ENCODE measurements around the gene LPA. TPM values are rescaled to one million over a fixed set of nuclear protein-coding genes. Genes with fewer than 3 reads are reported as not detected.
A peak's percentile ranks its signal among the peaks of the same experiment; 100 is the strongest.

The LPA gene
- total and polyA plus RNA-seq, 4 donors: 0.03 to 1.1 TPM; not detected in 2

GRCh38 chr6:160544802-160545201 is 119.3 kb downstream of the LPA start:
- 80 to 81% methylated on average over 6 of the region's 6 CpGs for WGBS, 2 donors
- ATAC-seq (ENCODE audit: insufficient read depth, low FRiP score) (no peak), DNase-seq (no peak)
- H3K27me3 ChIP-seq (ENCODE audit: control insufficient read depth in 3 of 3, insufficient read depth in 3 of 3, low read length in 2 of 3): no peaks in the 10 kb centered on the region
- no peak for TF ChIP-seq CTCF (IDR thresholded peaks at IDR 0.05; ENCODE audit: control extremely low read depth, extremely low read depth)
- no peaks in the 10 kb centered on the region for H3K4me1 ChIP-seq (ENCODE audit: control insufficient read depth in 5 of 5, insufficient read depth in 5 of 5, low read length in 5 of 5)
- H3K36me3 ChIP-seq (ENCODE audit: control insufficient read depth in 4 of 4, insufficient read depth in 4 of 4, low read length in 4 of 4): no peaks in the 10 kb centered on the region
- H3K27ac ChIP-seq (ENCODE audit: low read depth in 1 of 2, low read length in 1 of 2): no peak overlapping the region
- no peak overlapping the region for H3K9ac ChIP-seq (ENCODE audit: insufficient read depth in 1 of 2, low read length in 2 of 2)
- H3K9me3 ChIP-seq (ENCODE audit: control insufficient read depth in 4 of 4, insufficient read depth in 3 of 4, low read length in 3 of 4): no peaks in the 10 kb centered on the region
- no peak overlapping the region for H3K4me3 ChIP-seq

- H3K4me1 ChIP-seq (ENCODE audit: control insufficient read depth in 5 of 5, insufficient read depth in 5 of 5, low read length in 5 of 5): no peaks in the 10 kb centered on the region
- H3K27me3 ChIP-seq (ENCODE audit: control insufficient read depth in 3 of 3, insufficient read depth in 3 of 3, low read length in 2 of 3): no peaks in the 10 kb centered on the region
- no peak overlapping the region for H3K9ac ChIP-seq (ENCODE audit: insufficient read depth in 1 of 2, low read length in 2 of 2)
- no peak overlapping the region for H3K27ac ChIP-seq (ENCODE audit: low read depth in 1 of 2, low read length in 1 of 2)
- no peaks in the 10 kb centered on the region for H3K9me3 ChIP-seq (ENCODE audit: control insufficient read depth in 4 of 4, insufficient read depth in 3 of 4, low read length in 3 of 4)
- no peaks in the 10 kb centered on the region for H3K36me3 ChIP-seq (ENCODE audit: control insufficient read depth in 4 of 4, insufficient read depth in 4 of 4, low read length in 4 of 4)
- no peak for TF ChIP-seq CTCF (IDR thresholded peaks at IDR 0.05; ENCODE audit: control extremely low read depth, extremely low read depth)
- no peak overlapping the region for H3K4me3 ChIP-seq
- no peak for ATAC-seq (ENCODE audit: insufficient read depth, low FRiP score)
- DNase-seq: no peak
- WGBS, 2 donors: 93 to 94% methylated on average over 1 of the region's 1 CpG
Observed at GRCh38 chr6:160535270-160535669, 128.8 kb downstream of the LPA start.

GRCh38 chr6:160534050-160534696 is 129.9 kb downstream of the LPA start:
- H3K4me1 ChIP-seq (ENCODE audit: control insufficient read depth in 5 of 5, insufficient read depth in 5 of 5, low read length in 5 of 5): no peaks in the 10 kb centered on the region
- H3K27me3 ChIP-seq (ENCODE audit: control insufficient read depth in 3 of 3, insufficient read depth in 3 of 3, low read length in 2 of 3): no peaks in the 10 kb centered on the region
- WGBS, 2 donors: 12% methylated on average over 9 of the region's 9 CpGs
- no peak overlapping the region for H3K4me3 ChIP-seq
- peak overlapping the region in 1 of 2 donors; percentile 42 for H3K9ac ChIP-seq (ENCODE audit: insufficient read depth in 1 of 2, low read length in 2 of 2)
- ATAC-seq (ENCODE audit: insufficient read depth, low FRiP score) (peak; percentile 88), DNase-seq (peak; percentile 67 to 72 (median 68))
- H3K27ac ChIP-seq (ENCODE audit: low read depth in 1 of 2, low read length in 1 of 2): no peak overlapping the region
- no peaks in the 10 kb centered on the region for H3K9me3 ChIP-seq (ENCODE audit: control insufficient read depth in 4 of 4, insufficient read depth in 3 of 4, low read length in 3 of 4)
- H3K36me3 ChIP-seq (ENCODE audit: control insufficient read depth in 4 of 4, insufficient read depth in 4 of 4, low read length in 4 of 4): no peaks in the 10 kb centered on the region
- TF ChIP-seq CTCF (IDR thresholded peaks at IDR 0.05; ENCODE audit: control extremely low read depth, extremely low read depth): peak; percentile 85

- no peak for TF ChIP-seq CTCF (IDR thresholded peaks at IDR 0.05; ENCODE audit: control extremely low read depth, extremely low read depth)
- Histone ChIP-seq H3K4me3 (no peak overlapping the region), H3K27me3 (ENCODE audit: control insufficient read depth in 3 of 3, insufficient read depth in 3 of 3, low read length in 2 of 3) (no peaks in the 10 kb centered on the region), H3K9ac (ENCODE audit: insufficient read depth in 1 of 2, low read length in 2 of 2) (no peak overlapping the region), H3K36me3 (ENCODE audit: control insufficient read depth in 4 of 4, insufficient read depth in 4 of 4, low read length in 4 of 4) (no peaks in the 10 kb centered on the region), H3K27ac (ENCODE audit: low read depth in 1 of 2, low read length in 1 of 2) (no peak overlapping the region), H3K9me3 (ENCODE audit: control insufficient read depth in 4 of 4, insufficient read depth in 3 of 4, low read length in 3 of 4) (no peaks in the 10 kb centered on the region), H3K4me1 (ENCODE audit: control insufficient read depth in 5 of 5, insufficient read depth in 5 of 5, low read length in 5 of 5) (no peaks in the 10 kb centered on the region)
- 68 to 74% methylated on average over 4 of the region's 4 CpGs for WGBS, 2 donors
- DNase-seq (no peak), ATAC-seq (ENCODE audit: insufficient read depth, low FRiP score) (no peak)
Observed at GRCh38 chr6:160532315-160532714, 131.8 kb downstream of the LPA start.

Measured in lung (tissue), 12 donors.